Stimulated activated CD8-positive, alpha-beta memory T cell treated with anti-CD3 and anti-CD28 coated beads, Interleukin-4, amount 100 ng/mL, for 4 hours (primary cell): ENCODE results near the gene SUGP2.
"Not testable (repeated sequence)": the region's sequence is repeated elsewhere in the genome, so short reads cannot be mapped to it uniquely, and the experiment has no call there.

Experiments
- DNase-seq, 2 donors: peaks; one replicate each; pipeline ENCODE4 v3.0.0-alpha.2; 2020; ENCODE audit warnings: low read depth in 2 of 2, low spot score in 1 of 2

Gene SUGP2

DNA sequence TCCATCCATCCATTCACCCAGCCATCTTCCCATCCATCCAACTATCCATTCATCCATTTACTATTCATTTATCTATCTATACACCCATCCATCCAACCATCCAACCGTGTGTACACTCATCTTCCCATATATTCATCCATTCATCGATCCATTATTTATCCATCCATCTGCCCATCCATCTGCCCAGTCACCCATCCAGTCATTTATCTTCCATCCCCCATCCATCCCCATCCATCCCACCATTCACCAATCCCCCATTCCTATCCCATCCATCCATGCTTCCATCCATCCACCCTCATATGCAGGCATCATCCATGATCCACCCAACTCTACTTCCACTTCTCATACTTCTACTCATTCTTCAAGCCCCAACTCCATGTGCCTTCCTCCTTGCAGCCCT, 78.3 kb downstream of the SUGP2 start:
- DNase-seq = no peak

DNA sequence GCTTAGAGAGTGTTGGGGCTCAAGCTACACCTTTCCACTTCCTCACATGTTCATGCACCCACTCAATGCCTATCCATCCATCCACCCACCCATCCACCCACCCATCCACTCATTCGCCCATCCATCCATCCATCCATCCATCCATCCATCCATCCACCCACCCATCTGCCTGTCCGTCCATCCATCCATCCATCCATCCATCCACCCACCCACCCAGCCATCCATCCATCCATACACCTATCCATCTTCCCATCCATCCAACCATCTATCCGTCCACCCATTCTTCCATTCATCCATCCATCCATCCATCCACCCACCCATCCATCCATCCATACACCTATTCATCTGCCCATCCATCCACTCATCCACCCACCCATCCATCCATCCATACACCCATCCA, 79.2 kb downstream of the SUGP2 start:
- no peak for DNase-seq

DNA sequence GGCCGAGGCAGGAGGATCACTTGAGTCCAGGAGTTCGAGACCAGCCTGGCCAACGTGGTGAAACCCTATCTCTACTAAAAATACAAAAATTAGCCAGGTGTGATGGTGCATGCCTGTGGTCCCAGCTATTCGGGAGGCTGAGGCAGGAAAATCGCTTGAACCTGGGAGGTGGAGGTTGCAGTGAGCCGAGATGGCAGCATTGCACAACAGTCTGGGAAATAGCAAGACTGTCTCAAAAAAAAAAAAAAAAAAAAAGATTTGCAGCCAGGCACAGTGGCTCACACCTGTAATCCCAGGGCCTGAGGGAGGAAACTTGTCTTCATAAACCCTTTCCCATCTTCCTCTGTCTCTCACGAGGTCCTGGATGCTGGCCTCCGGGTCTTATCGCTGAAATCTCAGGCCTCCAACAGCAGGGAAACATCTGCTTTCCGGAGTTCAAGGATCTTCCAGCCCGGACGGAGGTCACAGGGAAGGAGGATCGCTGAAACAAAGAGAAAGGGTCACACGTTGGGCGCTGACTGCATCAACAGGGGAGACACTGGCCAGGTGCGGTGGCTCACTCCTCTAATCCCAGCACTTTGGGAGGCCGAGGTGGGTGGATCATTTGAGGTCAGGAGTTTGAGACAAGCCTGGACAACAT, 80.8 kb downstream of the SUGP2 start:
- not testable (repeated sequence) for DNase-seq

DNA sequence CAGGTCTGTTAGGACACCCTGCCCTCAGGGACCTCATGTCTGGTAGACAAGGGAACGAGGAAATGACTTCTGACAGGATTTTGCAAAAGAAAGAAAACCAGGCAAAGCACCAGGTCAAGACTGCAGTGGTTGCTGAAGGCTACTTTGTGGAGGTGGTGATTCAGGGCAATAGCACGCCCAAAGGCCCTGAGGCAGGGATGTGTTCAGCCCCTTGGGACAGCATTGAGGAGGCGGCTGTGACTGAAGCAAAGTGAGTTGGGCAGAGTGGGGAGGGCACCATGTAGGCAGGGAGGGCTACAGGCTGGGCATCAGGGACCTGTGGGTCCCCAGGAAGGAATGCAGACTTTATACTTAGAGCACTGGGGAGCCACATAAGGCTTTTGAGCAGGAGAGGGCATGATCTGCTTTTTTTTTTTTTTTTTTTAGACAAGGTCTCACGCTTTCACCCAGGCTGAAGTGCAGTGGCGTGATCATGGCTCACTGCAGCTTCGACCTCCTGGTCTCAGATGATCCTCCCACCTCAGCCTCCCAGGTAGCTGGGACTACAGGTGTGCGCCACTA, 81.5 kb downstream of the SUGP2 start:
- DNase-seq = no peak

DNA sequence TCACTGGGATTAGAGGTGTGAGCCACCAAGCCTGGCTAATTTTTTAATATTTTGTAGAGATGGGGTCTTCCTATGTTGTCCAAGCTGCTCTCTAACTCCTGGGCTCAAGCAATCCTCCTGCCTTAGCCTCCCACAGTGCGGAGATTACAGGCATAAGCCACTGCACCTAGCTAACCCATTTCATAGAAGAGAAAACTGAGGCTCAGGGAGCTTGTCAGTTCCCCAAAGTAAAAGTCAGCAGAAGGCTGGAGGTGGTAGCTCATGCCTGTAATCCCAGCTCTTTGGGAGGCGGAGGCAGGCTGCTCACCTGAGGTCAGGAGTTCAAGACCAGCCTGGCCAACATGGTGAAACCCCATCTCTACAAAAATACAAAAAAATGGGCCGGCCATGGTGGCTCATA, 83.5 kb downstream of the SUGP2 start:
- DNase-seq = no peak

DNA sequence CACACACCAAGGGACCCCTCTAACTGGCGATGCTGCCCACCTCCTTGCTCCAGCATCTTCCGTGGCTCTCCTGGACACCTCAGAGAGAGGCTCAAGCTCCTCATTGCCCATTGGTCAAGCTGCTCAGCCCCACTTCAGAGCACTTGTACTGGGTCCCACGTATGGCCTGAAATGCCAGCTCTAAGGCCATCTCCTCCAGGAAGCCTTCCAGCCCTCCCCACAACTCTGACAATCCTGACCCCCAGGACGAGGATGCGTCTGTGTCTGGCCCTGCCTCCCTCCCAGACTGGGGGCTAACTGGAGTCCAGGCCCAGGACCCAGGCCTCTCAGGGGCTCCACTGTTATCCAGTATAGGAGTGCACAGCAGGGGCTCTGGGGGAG, 84.4 kb downstream of the SUGP2 start:
- no peak for DNase-seq

GRCh38 chr19:18948075-18948975, 85.0 kb downstream of the SUGP2 start:
- no peak for DNase-seq

DNA sequence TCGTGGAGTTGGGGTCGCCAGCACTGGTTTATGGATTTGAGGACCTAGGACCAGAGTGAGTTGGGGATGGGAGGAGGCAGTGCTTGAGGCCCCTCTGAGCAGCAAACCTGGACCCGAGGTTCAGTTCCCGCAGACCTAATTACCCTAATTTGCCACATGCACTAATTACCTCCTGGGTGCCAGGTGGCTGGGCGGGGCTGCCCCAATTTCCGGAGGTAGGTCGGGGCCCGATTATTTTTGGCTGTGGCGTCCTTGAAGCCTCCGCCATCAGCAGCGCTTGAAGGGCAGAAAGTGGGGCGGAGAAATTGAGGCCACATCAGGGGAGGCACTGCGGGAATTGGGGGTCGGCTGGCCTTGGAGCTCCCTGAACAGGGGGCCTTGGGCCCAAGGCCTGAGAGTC, 86.4 kb downstream of the SUGP2 start:
- DNase-seq = no peak

GRCh38 chr19:18946335-18946734, 87.0 kb downstream of the SUGP2 start:
- DNase-seq = no peak

DNA sequence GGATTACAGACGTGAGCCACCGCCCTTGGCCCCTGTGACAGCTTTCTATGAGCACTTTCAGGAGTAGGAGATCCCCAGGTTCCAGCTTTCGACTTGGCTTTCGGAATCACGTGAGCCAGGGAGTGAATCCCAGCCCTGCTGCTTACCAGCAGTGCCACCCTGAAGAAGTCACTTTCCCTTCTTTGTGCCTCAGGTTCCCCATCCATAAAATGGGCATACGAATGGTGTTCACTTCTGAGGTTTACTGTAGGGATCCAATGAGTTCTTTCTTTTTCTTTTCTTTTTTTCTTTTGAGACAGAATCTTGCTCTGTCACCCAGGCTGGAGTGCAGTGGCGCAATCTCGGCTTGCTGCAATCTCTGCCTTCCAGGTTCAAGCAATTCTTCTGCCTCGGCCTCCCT, 88.0 kb downstream of the SUGP2 start:
- DNase-seq = no peak

DNA sequence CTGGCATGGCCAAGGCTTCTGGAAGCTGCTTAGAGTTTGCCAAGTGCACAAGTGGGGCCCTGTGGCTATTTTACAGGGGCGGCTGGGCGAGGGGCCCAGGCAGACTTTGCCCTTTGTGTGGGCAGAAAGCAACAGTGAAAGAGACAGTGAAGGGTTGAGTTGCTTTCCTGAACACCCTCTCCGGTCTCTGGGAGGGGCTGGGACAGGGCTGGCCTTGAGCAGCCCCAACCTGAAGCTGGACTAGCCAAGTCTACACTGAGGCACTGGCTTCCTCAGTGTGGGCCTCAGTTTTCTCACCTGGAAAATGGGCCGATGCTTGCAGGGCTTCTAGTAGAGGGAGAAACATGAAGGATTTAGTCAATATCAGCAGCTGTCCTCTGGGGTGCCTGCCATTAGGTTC, 89.9 kb downstream of the SUGP2 start:
- DNase-seq = no peak

GRCh38 chr19:18942692-18943091, 90.6 kb downstream of the SUGP2 start:
- DNase-seq = no peak

DNA sequence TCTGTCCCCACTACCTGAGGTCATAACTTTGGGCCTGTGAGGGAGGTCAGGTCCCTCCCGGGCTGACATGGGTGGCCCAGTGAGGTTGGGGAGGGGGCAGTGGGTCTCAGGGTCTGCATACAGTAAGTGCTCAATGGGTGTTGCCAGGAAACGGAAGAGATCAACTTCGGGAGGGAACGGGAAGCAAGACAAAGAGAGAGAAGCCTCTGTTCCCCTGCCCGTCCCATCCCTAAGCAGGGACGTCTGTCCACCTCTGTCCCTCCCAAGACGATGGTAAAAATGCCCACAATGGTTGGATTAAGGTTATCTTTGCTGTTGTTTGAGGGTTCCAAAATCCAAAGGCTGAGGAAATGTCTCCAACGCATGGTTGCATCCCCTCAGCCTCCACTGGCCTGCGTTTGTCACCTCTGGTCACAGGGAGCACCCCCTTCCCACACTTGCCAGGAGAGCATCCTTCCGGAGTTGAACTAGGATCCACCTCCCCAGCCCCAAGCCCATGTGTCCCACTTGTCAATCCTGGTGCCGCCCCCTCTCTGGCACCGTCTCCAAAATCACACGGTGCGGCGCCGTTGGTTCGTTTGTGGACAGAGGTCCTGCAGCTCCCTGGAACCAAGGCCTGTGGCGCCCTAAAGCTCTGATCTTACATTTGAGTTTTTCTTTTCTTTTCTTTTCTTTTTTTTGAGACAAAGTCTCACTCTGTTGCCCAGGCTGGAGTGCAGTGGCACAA, 91.5 kb downstream of the SUGP2 start:
- DNase-seq = no peak
